SK-N-SH (cell line): ENCODE measurements around the gene TSPAN4. TPM values are rescaled to one million over a fixed set of nuclear protein-coding genes. Genes with fewer than 3 reads are reported as not detected.

Experiments
- CTCF ChIA-PET: fragments of 300-600, 350-600 bp; formaldehyde crosslinking; extraction: SDS; loops from one replicate; lab custom pipeline; 2021; lab: Yijun Ruan, JAX
- POLR2A ChIA-PET: fragments of 350-600 bp; sonication (Branson Sonifier 250); formaldehyde crosslinking; extraction: SDS; loops from one replicate; lab custom pipeline; 2020; ENCODE audit warnings: antibody characterized with exemption, inconsistent platforms; lab: Yijun Ruan, JAX
- DNase-seq: peaks from one replicate; pipeline ENCODE4 v3.0.0; 2012
- H2AFZ ChIP-seq: fragments of 200-600 bp; sonication (generic); 2 replicates; pipeline ENCODE4 v1.8.1; 2016; ENCODE audit warnings: antibody characterized with exemption, mild to moderate bottlenecking, low read depth
- H3F3A ChIP-seq: fragments of 200-600 bp; sonication (generic); replicated peaks from 2 replicates; pipeline ENCODE3; 2016; ENCODE audit warnings: antibody characterized with exemption, mild to moderate bottlenecking; ENCODE audit not compliant: insufficient read depth
- H3K27ac ChIP-seq, 2 experiments: fragments of 200-500 bp in 1 of 2; fragments of 200-600 bp in 1 of 2; sonication (Bioruptor generic) in 1 of 2; sonication (generic), shearing (Covaris generic) in 1 of 2; 2 replicates each; pipeline versions ENCODE4 v1.5.1 to v1.6.1; 2014 to 2016; ENCODE audit warnings: low read depth in 2 of 2, inconsistent platforms in 1 of 2, low read length in 1 of 2, mild to moderate bottlenecking in 1 of 2, mixed read lengths in 1 of 2
- H3K27me3 ChIP-seq: fragments of 200-600 bp; sonication (generic), shearing (Covaris generic); 2 replicates; pipeline ENCODE4 v1.6.1; 2016; ENCODE audit warnings: mixed run types; ENCODE audit not compliant: insufficient read depth
- H3K36me3 ChIP-seq, 2 experiments: fragments of 200-500 bp in 1 of 2; fragments of 200-600 bp in 1 of 2; sonication (Bioruptor generic) in 1 of 2; sonication (generic) in 1 of 2; replicated peaks in 1 of 2; 2 replicates each; pipeline versions ENCODE3 to v1.5.1; 2014 to 2016; ENCODE audit warnings: low read length in 1 of 2, mild to moderate bottlenecking in 1 of 2; ENCODE audit not compliant: insufficient read depth in 2 of 2, control insufficient read depth in 1 of 2
- H3K4me1 ChIP-seq, 2 experiments: fragments of 200-500 bp in 1 of 2; fragments of 200-600 bp in 1 of 2; sonication (Bioruptor generic) in 1 of 2; sonication (generic), shearing (Covaris generic) in 1 of 2; 2 replicates each; pipeline versions ENCODE4 v1.5.1 to v1.6.1; 2014 to 2016; ENCODE audit warnings: low read depth in 1 of 2, low read length in 1 of 2, mixed run types in 1 of 2; ENCODE audit not compliant: insufficient read depth in 2 of 2, control insufficient read depth in 1 of 2
- H3K4me2 ChIP-seq: fragments of 200-600 bp; sonication (generic), shearing (Covaris generic); 2 replicates; pipeline ENCODE4 v1.6.1; 2017; ENCODE audit warnings: mixed run types
- H3K4me3 ChIP-seq, 2 experiments: fragments of 200-500 bp in 1 of 2; fragments of 200-600 bp in 1 of 2; sonication (Bioruptor generic) in 1 of 2; sonication (generic), shearing (Covaris generic) in 1 of 2; 2 replicates each; pipeline versions ENCODE4 v1.5.1 to v1.8.1; 2014 to 2016; ENCODE audit warnings: low read depth in 2 of 2, inconsistent platforms in 1 of 2, low read length in 1 of 2, mild to moderate bottlenecking in 1 of 2, mixed read lengths in 1 of 2, moderate library complexity in 1 of 2
- H3K79me2 ChIP-seq: fragments of 200-600 bp; sonication (generic); 2 replicates; pipeline ENCODE4 v1.8.1; 2017; ENCODE audit warnings: mild to moderate bottlenecking; ENCODE audit not compliant: insufficient read depth
- H3K9ac ChIP-seq: fragments of 200-600 bp; sonication (generic); 2 replicates; pipeline ENCODE4 v1.6.1; 2017; ENCODE audit warnings: mixed run types
- H3K9me2 ChIP-seq: fragments of 200-600 bp; sonication (generic); 2 replicates; pipeline ENCODE4 v1.6.1; 2017; ENCODE audit warnings: mixed run types
- H3K9me3 ChIP-seq: fragments of 200-600 bp; sonication (generic); 2 replicates; pipeline ENCODE4 v1.6.1; 2017; ENCODE audit warnings: mixed run types, mild to moderate bottlenecking, moderate library complexity
- H4K20me1 ChIP-seq: fragments of 200-600 bp; sonication (generic); 2 replicates; pipeline ENCODE4 v1.6.1; 2017; ENCODE audit warnings: mild to moderate bottlenecking, mixed run types; ENCODE audit not compliant: insufficient read depth
- ELF1 ChIP-seq: IDR thresholded peaks from 2 replicates; pipeline ENCODE4 v1.4.0; 2012
- FOSL2 ChIP-seq: IDR thresholded peaks from 2 replicates; pipeline ENCODE4 v1.4.0; 2012; ENCODE audit warnings: low read depth, mild to moderate bottlenecking, moderate library complexity, borderline replicate concordance
- FOXM1 ChIP-seq: IDR thresholded peaks from 2 replicates; pipeline ENCODE4 v1.4.0; 2012; ENCODE audit warnings: low read depth, mild to moderate bottlenecking
- GABPA ChIP-seq: IDR thresholded peaks from 2 replicates; pipeline ENCODE4 v1.4.0; 2012; ENCODE audit warnings: low read depth, mild to moderate bottlenecking
- GATA2 ChIP-seq: sonication (generic); formaldehyde crosslinking; IDR thresholded peaks from 2 replicates; pipeline ENCODE4 v1.5.0; 2020; ENCODE audit warnings: mild to moderate bottlenecking, missing genetic modification reagents
- MAX ChIP-seq: IDR thresholded peaks from 2 replicates; pipeline ENCODE4 v1.4.0; 2012; ENCODE audit warnings: low read depth
- MEF2A ChIP-seq: IDR thresholded peaks from 2 replicates; pipeline ENCODE4 v1.4.0; 2012; ENCODE audit warnings: low read depth, borderline replicate concordance
- NFIC ChIP-seq: IDR thresholded peaks from 2 replicates; pipeline ENCODE4 v1.4.0; 2012; ENCODE audit warnings: borderline replicate concordance
- NRF1 ChIP-seq: IDR thresholded peaks from 2 replicates; pipeline ENCODE4 v1.6.1; 2012; ENCODE audit warnings: low read depth, mild to moderate bottlenecking, low read length
- POLR2AphosphoS5 ChIP-seq: IDR thresholded peaks from 2 replicates; pipeline ENCODE4 v1.6.1; 2012; ENCODE audit warnings: low read depth, low read length
- RCOR1 ChIP-seq: fragments of 150-350 bp; IDR thresholded peaks from 2 replicates; pipeline ENCODE4 v1.6.1; 2017; ENCODE audit warnings: antibody characterized with exemption, low read length
- REST ChIP-seq: IDR thresholded peaks from 2 replicates; pipeline ENCODE4 v1.6.1; 2012; ENCODE audit warnings: mild to moderate bottlenecking, low read depth, low read length, moderate library complexity
- RFX5 ChIP-seq: IDR thresholded peaks from 2 replicates; pipeline ENCODE4 v1.6.1; 2012; ENCODE audit warnings: mild to moderate bottlenecking, improper control_type of control experiment, low read length
- TAF1 ChIP-seq: IDR thresholded peaks from 2 replicates; pipeline ENCODE4 v1.6.1; 2012; ENCODE audit warnings: low read depth, mild to moderate bottlenecking, low read length, moderate library complexity, borderline replicate concordance
- TCF12 ChIP-seq: IDR thresholded peaks from 2 replicates; pipeline ENCODE4 v1.4.0; 2012
- USF1 ChIP-seq: IDR thresholded peaks from 2 replicates; pipeline ENCODE4 v1.4.0; 2012; ENCODE audit warnings: low read depth, borderline replicate concordance
- USF2 ChIP-seq: fragments of 150-350 bp; IDR thresholded peaks from 2 replicates; pipeline ENCODE4 v1.6.1; 2017; ENCODE audit warnings: antibody characterized with exemption, low read length, low read depth, borderline replicate concordance
- ZBTB33 ChIP-seq: IDR thresholded peaks from 2 replicates; pipeline ENCODE4 v1.4.0; 2012; ENCODE audit warnings: low read depth, borderline replicate concordance
- WGBS: methylation state at CpG from one replicate; pipeline ENCODE4 v1.1.6; 2017; ENCODE audit warnings: low lambda C conversion rate; 5-methylcytosine and 5-hydroxymethylcytosine counted together
- polyA plus RNA-seq, 3 experiments: library from polyadenylated mRNA; depleted of rRNA; stranded (reverse); fragments of >200 nt; gene quantifications; 2 replicates each; pipeline ENCODE4 v1.2.3, GENCODE V29; 2012

The TSPAN4 gene
- polyA plus RNA-seq, 1 of the 3 experiments (the other 2 are of a cell fraction), result 226 TPM

GRCh38 chr11:802693-803466 lies 39.8 kb upstream of the TSPAN4 start:
- 94% methylated on average over 8 of the region's 28 CpGs for WGBS
- peak overlapping the region; percentile 94; the same call in 1 of the 2 replicates for H3K4me2 ChIP-seq

GRCh38 chr11:803467-803742 lies 39.2 kb upstream of the TSPAN4 start:
- H3K27ac ChIP-seq, result no peak overlapping the region
- no peak overlapping the region for H3K9ac ChIP-seq
- peaks cover 12% of the 10 kb centered on the region for H3F3A ChIP-seq
- no CpG with 5 or more reads among the region's 8 CpGs for WGBS
- H3K4me1 ChIP-seq, result peaks cover 12 to 16% of the 10 kb centered on the region in 2 experiments; a peak in 2 of 4 replicates
- POLR2A ChIA-PET, result interaction anchor here (1.6 to 2.0 kb wide), 2 partner anchors 9 to 15 kb away, joined by 7 to 8 read pairs; partner anchors contain the start of gene PNPLA2
- no peaks in the 10 kb centered on the region for H4K20me1 ChIP-seq
- H3K4me3 ChIP-seq, result peak overlapping the region in 1 of 2 experiments; percentile 62; a peak in 2 of 4 replicates
- no peak for DNase-seq
- no peak overlapping the region for H2AFZ ChIP-seq
- H3K79me2 ChIP-seq, result peaks cover 45% of the 10 kb centered on the region
- no peaks in the 10 kb centered on the region for H3K27me3 ChIP-seq
- CTCF ChIA-PET, result interaction anchor here (0.8 to 2.9 kb wide), 2 partner anchors 16 to 20 kb away, joined by 4 to 13 read pairs; partner anchors contain the start of gene PNPLA2
- peak overlapping the region; percentile 94 for H3K4me2 ChIP-seq
- H3K36me3 ChIP-seq, result peaks cover 0 to 38% of the 10 kb centered on the region in 2 experiments
- H3K9me3 ChIP-seq, result no peaks in the 10 kb centered on the region
- H3K9me2 ChIP-seq, result no peaks in the 10 kb centered on the region
- TF ChIP-seq REST (no peak), POLR2AphosphoS5 (no peak), MEF2A (no peak), TCF12 (no peak), RFX5 (no peak), ELF1 (no peak), TAF1 (no peak), RCOR1 (no peak), USF1 (no peak), GABPA (no peak), USF2 (no peak), NRF1 (no peak), NFIC (no peak), FOXM1 (no peak), MAX (no peak)

More at GRCh38 chr11:802693-803466, 39.8 kb upstream of the TSPAN4 start:
- Histone ChIP-seq H3F3A (peaks cover 9% of the 10 kb centered on the region), H3K9me2 (no peaks in the 10 kb centered on the region), H3K27ac (no peak overlapping the region), H3K27me3 (no peaks in the 10 kb centered on the region), H3K9ac (no peak overlapping the region), H3K9me3 (no peaks in the 10 kb centered on the region), H4K20me1 (no peaks in the 10 kb centered on the region), H3K4me3 (no peak overlapping the region), H3K4me1 (peaks cover 6 to 18% of the 10 kb centered on the region in 2 experiments; a peak in 2 of 4 replicates), H3K36me3 (peaks cover 0 to 38% of the 10 kb centered on the region in 2 experiments), H3K79me2 (peaks cover 40% of the 10 kb centered on the region), H2AFZ (no peak overlapping the region)
- ChIA-PET POLR2A (interaction anchor here (2.0 kb wide), 1 partner anchor 8 kb away, joined by 8 read pairs; no protein-coding TSS in a partner anchor), CTCF (interaction anchor here (0.8 to 2.9 kb wide), 2 partner anchors 16 to 20 kb away, joined by 4 to 13 read pairs; partner anchors contain the start of gene PNPLA2)
- DNase-seq, result no peak
- TF ChIP-seq ZBTB33, result no peak
- TF ChIP-seq GATA2 (CRISPR knock-in tag), result no peak
- no peak for TF ChIP-seq FOSL2
- TF ChIP-seq NRF1, result no peak
